Astrocyte (in vitro differentiated cells and primary cell): Measurements from ENCODE around the gene RTN4RL2. TPM values are rescaled to one million over a fixed set of nuclear protein-coding genes. Genes with fewer than 3 reads are reported as not detected.

Source experiments
- DNase-seq: peaks from one replicate; pipeline ENCODE4 v3.0.0-alpha.2; 2010; ENCODE audit warnings: low read depth
- FAIRE-seq: peaks from 2 replicates; lab custom pipeline; 2011; peaks lifted over from hg19 to GRCh38; lab: Jason Lieb, UNC
- H2AFZ ChIP-seq: 2 replicates; pipeline ENCODE4 v1.6.0; 2012; ENCODE audit warnings: low read depth, low read length, inconsistent platforms
- H3K27ac ChIP-seq: 2 replicates; pipeline ENCODE4 v1.5.1; 2011; ENCODE audit warnings: low read depth, low read length, inconsistent platforms
- H3K27me3 ChIP-seq: 2 replicates; pipeline ENCODE4 v1.6.0; 2011; ENCODE audit warnings: low read length, inconsistent platforms; ENCODE audit not compliant: insufficient read depth
- H3K36me3 ChIP-seq: 2 replicates; pipeline ENCODE4 v1.5.1; 2011; ENCODE audit warnings: low read length, inconsistent platforms; ENCODE audit not compliant: insufficient read depth
- H3K4me1 ChIP-seq: 2 replicates; pipeline ENCODE4 v1.5.1; 2011; ENCODE audit warnings: low read length, inconsistent platforms; ENCODE audit not compliant: insufficient read depth
- H3K4me2 ChIP-seq: 2 replicates; pipeline ENCODE4 v1.6.0; 2012; ENCODE audit warnings: low read length, inconsistent platforms
- H3K4me3 ChIP-seq: 2 replicates; pipeline ENCODE4 v1.5.1; 2011; ENCODE audit warnings: low read depth, mild to moderate bottlenecking, low read length, inconsistent platforms; ENCODE audit not compliant: insufficient read depth
- H3K79me2 ChIP-seq: 2 replicates; pipeline ENCODE4 v1.6.0; 2012; ENCODE audit warnings: mild to moderate bottlenecking, low read length, inconsistent platforms; ENCODE audit not compliant: insufficient read depth
- H3K9ac ChIP-seq: 2 replicates; pipeline ENCODE4 v1.6.0; 2012; ENCODE audit warnings: mild to moderate bottlenecking, low read length, inconsistent platforms
- H3K9me3 ChIP-seq: 2 replicates; pipeline ENCODE4 v1.5.1; 2012; ENCODE audit warnings: low read depth, mild to moderate bottlenecking, low read length, inconsistent platforms; ENCODE audit not compliant: insufficient read depth
- H4K20me1 ChIP-seq: 2 replicates; pipeline ENCODE4 v1.6.0; 2012; ENCODE audit warnings: low read length, inconsistent platforms; ENCODE audit not compliant: insufficient read depth
- H3K27ac Mint-ChIP-seq: one replicate; pipeline ENCODE4 v1.8.0; 2021; ENCODE audit warnings: mild to moderate bottlenecking, mixed read lengths; ENCODE audit not compliant: unreplicated experiment
- H3K27me3 Mint-ChIP-seq: one replicate; pipeline ENCODE4 v1.8.0; 2021; ENCODE audit warnings: low read depth, mixed read lengths; ENCODE audit not compliant: unreplicated experiment
- H3K36me3 Mint-ChIP-seq: one replicate; pipeline ENCODE4 v1.8.0; 2021; ENCODE audit warnings: low read depth, mixed read lengths; ENCODE audit not compliant: unreplicated experiment
- H3K4me1 Mint-ChIP-seq: one replicate; pipeline ENCODE4 v1.8.0; 2021; ENCODE audit warnings: low read depth, mixed read lengths; ENCODE audit not compliant: unreplicated experiment
- H3K4me3 Mint-ChIP-seq: one replicate; pipeline ENCODE4 v1.8.0; 2021; ENCODE audit warnings: mild to moderate bottlenecking, moderate library complexity, mixed read lengths; ENCODE audit not compliant: unreplicated experiment
- H3K9me3 Mint-ChIP-seq: one replicate; pipeline ENCODE4 v1.8.0; 2021; ENCODE audit warnings: mild to moderate bottlenecking, mixed read lengths; ENCODE audit not compliant: unreplicated experiment
- EZH2 ChIP-seq: IDR thresholded peaks from 2 replicates; pipeline ENCODE4 v1.6.1; 2012; ENCODE audit warnings: mild to moderate bottlenecking, low read length, inconsistent platforms; ENCODE audit not compliant: insufficient read depth
- total RNA-seq: library from RNA; stranded (reverse); gene quantifications from 2 replicates; pipeline ENCODE4 v1.2.1, GENCODE V29; 2021
- TF ChIP-seq, protein P1 (sequence below): IDR thresholded peaks from 2 replicates; pipeline ENCODE4 v1.5.1; 2011; ENCODE audit warnings: low read depth, mild to moderate bottlenecking, inconsistent platforms, low read length, moderate library complexity; ENCODE audit not compliant: insufficient read depth

RTN4RL2 gene
- total RNA-seq, 1 donor from 2014 or later, result 0.50 TPM

DNA sequence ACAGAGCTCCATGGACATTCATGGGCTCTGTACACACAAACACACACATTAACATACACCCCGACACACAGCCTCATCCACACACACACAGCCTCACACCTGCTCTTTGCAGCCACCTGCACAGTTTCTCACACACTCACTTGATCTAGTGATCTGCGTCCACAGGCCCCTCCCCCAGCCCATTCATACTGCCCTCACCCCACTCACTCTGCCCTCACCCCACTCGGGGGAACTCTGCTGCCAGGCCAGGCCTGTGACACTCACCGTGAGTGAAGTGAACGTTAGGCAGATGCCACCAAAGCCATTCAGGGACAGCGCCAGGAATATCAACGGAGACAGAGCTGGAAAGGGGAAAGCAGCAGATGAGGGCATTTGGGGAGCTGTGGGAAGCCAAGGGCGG, 40.2 kb downstream of the RTN4RL2 start:
- H3K4me1 Mint-ChIP-seq, result no peaks in the 10 kb centered on the region
- Histone ChIP-seq H3K36me3 (no peaks in the 10 kb centered on the region), H3K9ac (no peak overlapping the region), H3K9me3 (no peaks in the 10 kb centered on the region), H2AFZ (no peak overlapping the region), H3K27me3 (no peaks in the 10 kb centered on the region), H4K20me1 (no peaks in the 10 kb centered on the region), H3K79me2 (no peaks in the 10 kb centered on the region), H3K4me1 (peaks cover 6% of the 10 kb centered on the region), H3K4me3 (no peak overlapping the region), H3K4me2 (no peak overlapping the region), H3K27ac (no peak overlapping the region)
- peaks cover 25% of the 10 kb centered on the region for H3K27me3 Mint-ChIP-seq
- TF ChIP-seq EZH2, result no peak
- TF ChIP-seq, protein P1, sequence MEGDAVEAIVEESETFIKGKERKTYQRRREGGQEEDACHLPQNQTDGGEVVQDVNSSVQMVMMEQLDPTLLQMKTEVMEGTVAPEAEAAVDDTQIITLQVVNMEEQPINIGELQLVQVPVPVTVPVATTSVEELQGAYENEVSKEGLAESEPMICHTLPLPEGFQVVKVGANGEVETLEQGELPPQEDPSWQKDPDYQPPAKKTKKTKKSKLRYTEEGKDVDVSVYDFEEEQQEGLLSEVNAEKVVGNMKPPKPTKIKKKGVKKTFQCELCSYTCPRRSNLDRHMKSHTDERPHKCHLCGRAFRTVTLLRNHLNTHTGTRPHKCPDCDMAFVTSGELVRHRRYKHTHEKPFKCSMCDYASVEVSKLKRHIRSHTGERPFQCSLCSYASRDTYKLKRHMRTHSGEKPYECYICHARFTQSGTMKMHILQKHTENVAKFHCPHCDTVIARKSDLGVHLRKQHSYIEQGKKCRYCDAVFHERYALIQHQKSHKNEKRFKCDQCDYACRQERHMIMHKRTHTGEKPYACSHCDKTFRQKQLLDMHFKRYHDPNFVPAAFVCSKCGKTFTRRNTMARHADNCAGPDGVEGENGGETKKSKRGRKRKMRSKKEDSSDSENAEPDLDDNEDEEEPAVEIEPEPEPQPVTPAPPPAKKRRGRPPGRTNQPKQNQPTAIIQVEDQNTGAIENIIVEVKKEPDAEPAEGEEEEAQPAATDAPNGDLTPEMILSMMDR, result no peak
- no peak overlapping the region for H3K27ac Mint-ChIP-seq
- no peaks in the 10 kb centered on the region for H3K9me3 Mint-ChIP-seq
- peaks cover 11% of the 10 kb centered on the region for H3K36me3 Mint-ChIP-seq
- FAIRE-seq (no peak), DNase-seq (no peak)
- no peak overlapping the region for H3K4me3 Mint-ChIP-seq

DNA sequence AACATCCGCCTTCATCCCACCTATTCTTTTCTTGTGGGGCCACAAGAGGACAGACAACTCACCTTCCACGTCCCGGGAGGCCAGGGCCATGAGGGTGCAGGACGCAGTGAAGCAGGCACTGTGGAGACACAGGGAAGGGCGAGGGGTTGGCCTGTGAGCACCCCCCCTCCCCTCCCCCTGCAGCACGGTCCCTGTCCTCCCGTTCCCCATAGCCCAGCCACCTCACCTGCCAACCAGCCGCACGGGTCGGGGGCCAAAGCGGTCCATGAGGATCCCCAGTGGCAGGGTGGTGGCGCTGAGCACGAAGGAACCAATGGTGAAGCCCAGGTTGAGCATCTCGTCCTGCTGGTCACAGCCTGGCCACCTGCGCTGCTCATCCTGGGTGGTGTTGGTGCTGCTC, 40.6 kb downstream of the RTN4RL2 start:
- Histone ChIP-seq H3K79me2 (no peaks in the 10 kb centered on the region), H3K27ac (no peak overlapping the region), H3K4me1 (peaks cover 6% of the 10 kb centered on the region), H3K4me3 (no peak overlapping the region), H3K36me3 (no peaks in the 10 kb centered on the region), H3K4me2 (no peak overlapping the region), H4K20me1 (no peaks in the 10 kb centered on the region), H3K27me3 (no peaks in the 10 kb centered on the region), H3K9me3 (no peaks in the 10 kb centered on the region), H2AFZ (no peak overlapping the region), H3K9ac (no peak overlapping the region)
- Mint-ChIP-seq H3K27ac (no peak overlapping the region), H3K4me1 (no peaks in the 10 kb centered on the region), H3K9me3 (no peaks in the 10 kb centered on the region), H3K4me3 (no peak overlapping the region), H3K27me3 (peaks cover 23% of the 10 kb centered on the region), H3K36me3 (peaks cover 11% of the 10 kb centered on the region)
- FAIRE-seq (no peak), DNase-seq (no peak)
- no peak for TF ChIP-seq EZH2

DNA sequence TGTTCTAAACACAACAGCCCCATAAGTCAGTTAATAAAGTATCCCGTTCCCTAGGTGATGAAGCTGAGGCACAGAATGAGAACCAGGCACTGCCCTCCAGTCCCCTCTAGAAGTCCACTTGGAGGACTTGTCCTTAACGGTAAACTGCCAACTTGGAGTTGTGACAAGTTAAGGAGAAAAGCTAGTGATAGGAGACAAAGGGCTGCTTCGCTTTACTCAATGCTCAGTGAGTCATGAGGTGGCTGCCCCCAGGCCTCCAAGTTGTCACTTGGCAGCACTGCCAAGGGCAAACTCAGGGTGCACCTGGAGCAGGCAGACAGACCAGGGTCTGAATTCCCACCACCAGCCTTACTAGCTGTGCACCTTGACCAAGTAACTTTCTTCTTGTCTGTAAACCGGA, 41.6 kb downstream of the RTN4RL2 start:
- H3K4me3 Mint-ChIP-seq, result no peak overlapping the region
- no peak overlapping the region for H3K4me3 ChIP-seq
- no peaks in the 10 kb centered on the region for H3K79me2 ChIP-seq
- no peaks in the 10 kb centered on the region for H4K20me1 ChIP-seq
- no peaks in the 10 kb centered on the region for H3K27me3 ChIP-seq
- peaks cover 9% of the 10 kb centered on the region for H3K36me3 Mint-ChIP-seq
- peaks cover 17% of the 10 kb centered on the region for H3K27me3 Mint-ChIP-seq
- H3K9me3 Mint-ChIP-seq, result no peaks in the 10 kb centered on the region
- no peak overlapping the region for H3K27ac Mint-ChIP-seq
- no peak overlapping the region for H2AFZ ChIP-seq
- no peaks in the 10 kb centered on the region for H3K4me1 Mint-ChIP-seq
- no peak overlapping the region for H3K27ac ChIP-seq
- no peak for TF ChIP-seq EZH2
- TF ChIP-seq, protein P1, result no peak
- no peak for FAIRE-seq
- no peak for DNase-seq
- H3K9me3 ChIP-seq, result no peaks in the 10 kb centered on the region
- H3K4me1 ChIP-seq, result peaks cover 6% of the 10 kb centered on the region
- H3K36me3 ChIP-seq, result no peaks in the 10 kb centered on the region
- H3K9ac ChIP-seq, result no peak overlapping the region
- H3K4me2 ChIP-seq, result no peak overlapping the region
